Breast epithelium (tissue), 4 donors: ENCODE measurements around the gene THEMIS2. TPM values are rescaled to one million over a fixed set of nuclear protein-coding genes. Genes with fewer than 3 reads are reported as not detected.
"Not testable (repeated sequence)": the region's sequence is repeated elsewhere in the genome, so short reads cannot be mapped to it uniquely, and the experiment has no call there.

Experiments used
- DNase-seq, 2 donors: peaks; one replicate each; pipeline ENCODE4 v3.0.0-alpha.2; 2019; ENCODE audit warnings: low spot score in 2 of 2
- H3K27ac ChIP-seq, 2 donors: fragments of 200-600 bp; sonication (generic) in 1 of 2; one replicate each; pipeline ENCODE4 v1.5.1; 2016 to 2019; ENCODE audit warnings: mild to moderate bottlenecking in 1 of 2
- H3K27me3 ChIP-seq, 2 donors: fragments of 200-600 bp; sonication (generic) in 1 of 2; one replicate each; pipeline versions ENCODE4 v1.5.1 to v1.6.0; 2017 to 2019; ENCODE audit warnings: control low read depth in 1 of 2, mild to moderate bottlenecking in 1 of 2
- H3K36me3 ChIP-seq: fragments of 200-600 bp; one replicate; pipeline ENCODE4 v1.5.1; 2019
- H3K4me1 ChIP-seq, 2 donors: fragments of 200-600 bp; sonication (generic); one replicate each; pipeline ENCODE4 v1.5.1; 2016 to 2019; ENCODE audit warnings: control low read depth in 1 of 2
- H3K4me3 ChIP-seq, 3 donors: fragments of 200-600 bp; sonication (generic); 1 replicate in 2 of 3; 2 replicates in 1 of 3; pipeline ENCODE4 v1.5.1; 2016 to 2019; ENCODE audit warnings: mild to moderate bottlenecking in 3 of 3, moderate library complexity in 2 of 3
- H3K9me3 ChIP-seq, 2 donors: fragments of 200-600 bp; sonication (generic) in 1 of 2; one replicate each; pipeline ENCODE4 v1.5.1; 2016 to 2019; ENCODE audit warnings: control low read depth in 1 of 2
- CTCF ChIP-seq, 3 donors: fragments of 450-650 bp; IDR thresholded peaks; one replicate each; pipeline ENCODE4 v1.5.1; 2016 to 2017; ENCODE audit warnings: antibody characterized with exemption in 3 of 3, mild to moderate bottlenecking in 3 of 3, moderate library complexity in 3 of 3
- POLR2A ChIP-seq: fragments of 450-650 bp; IDR thresholded peaks from one replicate; pipeline ENCODE4 v1.6.1; 2016; ENCODE audit warnings: antibody characterized with exemption, mild to moderate bottlenecking, moderate library complexity
- POLR2AphosphoS5 ChIP-seq, 3 donors: sonication (generic); formaldehyde crosslinking; IDR thresholded peaks; one replicate each; pipeline ENCODE4 v1.6.1; 2017; ENCODE audit warnings: antibody characterized with exemption in 3 of 3
- intact Hi-C: fragments of 100-400 bp; cut with DNase I; formaldehyde crosslinking; loops from one replicate; pipeline ENCODE4 v1.15.1; 2023; ENCODE audit warnings: low total_unique reads
- total RNA-seq, 3 donors: library from RNA; depleted of rRNA; stranded (reverse); fragments of >200 nt; gene quantifications; one replicate each; pipeline ENCODE4 v1.1.0, GENCODE V29; 2016

THEMIS2 gene
- 10 to 100 TPM; 22.0 to 52.0 (median 25.6) TPM for total RNA-seq

- DNase-seq: no peak
- H3K4me3 ChIP-seq: peak within 1 kb of the TSS; percentile 65 to 83 (median 67)
- no peaks in the 10 kb centered on the region for H3K27me3 ChIP-seq
- intact Hi-C loops: no loop called here
- no peaks in the 10 kb centered on the region for H3K4me1 ChIP-seq
- no peaks in the 10 kb centered on the region for H3K36me3 ChIP-seq
- TF ChIP-seq CTCF (IDR thresholded peaks at IDR 0.05) (no peak), POLR2AphosphoS5 (IDR thresholded peaks at IDR 0.05) (no peak), POLR2A (no peak)
- H3K27ac ChIP-seq: peak within 1 kb of the TSS; percentile 20 to 45
- H3K9me3 ChIP-seq: no peaks in the 10 kb centered on the region
Measured at GRCh38 chr1:27872059-27872801, at the start of gene THEMIS2. THEMIS2 (plus strand) TSS chr1:27872544; CDS start chr1:27872572, 28 bp downstream.

- no peak for DNase-seq
- Histone ChIP-seq H3K27me3 (no peaks in the 10 kb centered on the region), H3K36me3 (no peaks in the 10 kb centered on the region), H3K4me3 (no peak overlapping the region), H3K4me1 (no peaks in the 10 kb centered on the region), H3K9me3 (no peaks in the 10 kb centered on the region), H3K27ac (no peak overlapping the region)
- TF ChIP-seq POLR2AphosphoS5 (IDR thresholded peaks at IDR 0.05) (no peak), CTCF (IDR thresholded peaks at IDR 0.05) (no peak)
- intact Hi-C loops: no loop called here
Measured at GRCh38 chr1:27823784-27824183, 48.6 kb upstream of the THEMIS2 start.

- H3K36me3 ChIP-seq: no peaks in the 10 kb centered on the region
- intact Hi-C loops: no loop called here
Measured at GRCh38 chr1:27824411-27824810, 47.9 kb upstream of the THEMIS2 start.

GRCh38 chr1:27829339-27829960 lies 42.9 kb upstream of the THEMIS2 start:
- peak overlapping the region in 1 of 3 donors; percentile 72 for H3K4me3 ChIP-seq
- not testable (repeated sequence) for H3K27ac ChIP-seq

More at GRCh38 chr1:27824411-27824810, 47.9 kb upstream of the THEMIS2 start:
- Histone ChIP-seq H3K9me3 (no peaks in the 10 kb centered on the region), H3K27me3 (no peaks in the 10 kb centered on the region), H3K4me1 (no peaks in the 10 kb centered on the region), H3K27ac (no peak overlapping the region), H3K4me3 (no peak overlapping the region)
- TF ChIP-seq POLR2A: no peak
- no peak for TF ChIP-seq POLR2AphosphoS5 (IDR thresholded peaks at IDR 0.05)
- no peak for TF ChIP-seq CTCF (IDR thresholded peaks at IDR 0.05)
- DNase-seq: no peak

GRCh38 chr1:27830621-27831440 lies 41.5 kb upstream of the THEMIS2 start, which contains the start of gene PPP1R8:
PPP1R8 (plus strand) TSS chr1:27830782; CDS start chr1:27830836, 54 bp downstream.
- Histone ChIP-seq H3K27ac (peak within 1 kb of the TSS; percentile 88 to 90), H3K36me3 (no peaks in the 10 kb centered on the region), H3K4me3 (peak within 1 kb of the TSS; percentile 72 to 94 (median 74)), H3K4me1 (peaks cover 5 to 14% of the 10 kb centered on the region in 2 donors), H3K27me3 (no peaks in the 10 kb centered on the region), H3K9me3 (no peaks in the 10 kb centered on the region)
- TF ChIP-seq POLR2A (peak; percentile 31), CTCF (IDR thresholded peaks at IDR 0.05) (no peak), POLR2AphosphoS5 (IDR thresholded peaks at IDR 0.05) (peak; percentile 83 to 87 (median 86))
- intact Hi-C loops: no loop called here
- DNase-seq: peak; percentile 85 to 90

More at GRCh38 chr1:27829339-27829960, 42.9 kb upstream of the THEMIS2 start:
- intact Hi-C loops, H3K36me3 ChIP-seq, DNase-seq, H3K27me3 ChIP-seq, H3K9me3 ChIP-seq: not testable (repeated sequence)
- H3K4me1 ChIP-seq: peaks cover 5 to 14% of the 10 kb centered on the region in 2 donors
